GM19395 (cell line): ENCODE measurements around the gene CTSA.
"Not testable (repeated sequence)": the region's sequence is repeated elsewhere in the genome, so short reads cannot be mapped to it uniquely, and the experiment has no call there.

Experiments
- ATAC-seq: cut with Tn5 transposase; IDR thresholded peaks from one replicate; pipeline ENCODE4 v1.9.1; 2021; ENCODE audit warnings: mild to moderate bottlenecking, moderate library complexity; ENCODE audit not compliant: unreplicated experiment

Gene CTSA

GRCh38 chr20:45892828-45893500 lies 1.8 kb downstream of the CTSA start:
- ATAC-seq = no peak

GRCh38 chr20:45893831-45894230 lies 2.7 kb downstream of the CTSA start:
- no peak for ATAC-seq

GRCh38 chr20:45894797-45895196 lies 3.7 kb downstream of the CTSA start:
- ATAC-seq = no peak

GRCh38 chr20:45896641-45897161 lies 5.6 kb downstream of the CTSA start:
- no peak for ATAC-seq

DNA sequence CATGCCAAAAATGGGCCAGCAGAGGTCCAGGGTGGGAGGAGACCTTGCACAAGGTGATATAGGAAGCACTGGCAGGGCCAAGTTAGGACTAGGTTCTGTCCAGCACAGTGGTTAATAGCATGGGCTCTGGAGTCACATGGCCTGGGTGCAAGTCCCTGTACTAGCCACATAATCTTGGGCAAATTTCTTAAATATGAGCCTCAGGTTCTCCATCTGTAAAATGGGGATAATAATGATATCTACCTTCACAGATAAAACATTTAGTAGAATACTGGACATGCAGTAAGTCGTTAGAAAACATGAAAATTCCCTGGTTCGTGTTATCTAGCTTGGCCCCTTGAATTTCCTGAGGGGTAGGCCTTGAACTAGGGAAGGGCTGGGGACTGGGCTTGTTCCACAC lies 6.2 kb downstream of the CTSA start:
- ATAC-seq = no peak

DNA sequence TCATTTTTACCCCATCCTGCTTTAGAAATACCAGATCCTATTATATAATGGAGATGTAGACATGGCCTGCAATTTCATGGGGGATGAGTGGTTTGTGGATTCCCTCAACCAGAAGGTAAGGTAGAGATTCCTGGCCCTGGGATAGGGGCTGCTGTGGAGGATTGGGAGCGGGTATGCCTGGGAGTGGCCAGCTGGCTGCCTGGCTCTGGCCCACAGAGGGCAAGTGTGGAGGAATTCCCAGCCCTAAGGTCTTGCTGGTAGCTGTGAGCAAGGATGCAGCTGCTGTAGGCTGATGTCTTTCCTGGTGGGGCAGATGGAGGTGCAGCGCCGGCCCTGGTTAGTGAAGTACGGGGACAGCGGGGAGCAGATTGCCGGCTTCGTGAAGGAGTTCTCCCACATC lies 6.6 kb downstream of the CTSA start:
- no peak for ATAC-seq

GRCh38 chr20:45898285-45898684 lies 7.2 kb downstream of the CTSA start:
- ATAC-seq = no peak

GRCh38 chr20:45899046-45899835 lies 8.1 kb downstream of the CTSA start:
- ATAC-seq = no peak

DNA sequence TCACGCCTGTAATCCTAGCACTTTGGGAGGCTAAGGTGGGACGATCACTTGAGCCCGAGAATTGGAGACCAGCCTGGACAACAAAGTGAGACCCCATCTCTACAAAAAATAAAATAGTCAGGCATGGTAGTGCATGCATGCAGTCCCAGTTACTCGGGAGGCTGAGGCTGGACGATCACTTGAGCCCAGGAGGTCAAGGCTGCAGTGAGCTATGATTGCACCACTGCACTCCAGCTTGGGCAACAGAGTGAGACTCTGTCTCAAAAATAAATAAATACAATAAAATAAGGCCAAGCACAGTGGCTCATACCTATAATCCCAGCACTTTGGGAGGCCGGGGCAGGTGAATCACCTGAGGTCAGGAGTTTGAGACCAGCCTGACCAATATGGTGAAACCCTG lies 10.2 kb downstream of the CTSA start:
- ATAC-seq = not testable (repeated sequence)

DNA sequence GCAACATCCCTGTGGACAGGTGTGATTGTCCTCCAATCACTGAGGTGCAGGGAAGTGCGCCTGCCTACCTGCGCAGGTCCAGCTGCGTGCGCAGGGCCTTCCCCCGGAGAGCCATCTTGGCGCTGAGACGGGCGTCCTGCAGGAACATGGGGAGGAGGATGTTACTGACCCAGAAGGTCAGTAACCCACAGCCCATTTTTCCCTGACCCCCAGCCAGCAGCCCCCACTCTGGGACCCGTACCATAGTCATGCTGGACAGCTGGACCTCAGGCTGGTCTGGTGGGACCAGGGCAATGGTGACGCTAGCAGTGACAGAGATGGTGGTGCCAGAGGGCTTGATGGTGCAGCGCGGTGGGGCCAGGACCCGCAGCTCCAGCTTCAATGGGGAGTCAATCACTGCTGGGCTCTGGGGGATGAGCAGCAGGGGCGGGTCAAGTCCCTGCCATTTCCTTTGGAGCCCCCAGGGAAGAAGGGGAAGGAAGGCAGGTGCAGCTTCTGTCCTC lies 11.1 kb downstream of the CTSA start:
- no peak for ATAC-seq

- no peak for ATAC-seq
Observed at GRCh38 chr20:45904583-45905504, 13.7 kb downstream of the CTSA start.

DNA sequence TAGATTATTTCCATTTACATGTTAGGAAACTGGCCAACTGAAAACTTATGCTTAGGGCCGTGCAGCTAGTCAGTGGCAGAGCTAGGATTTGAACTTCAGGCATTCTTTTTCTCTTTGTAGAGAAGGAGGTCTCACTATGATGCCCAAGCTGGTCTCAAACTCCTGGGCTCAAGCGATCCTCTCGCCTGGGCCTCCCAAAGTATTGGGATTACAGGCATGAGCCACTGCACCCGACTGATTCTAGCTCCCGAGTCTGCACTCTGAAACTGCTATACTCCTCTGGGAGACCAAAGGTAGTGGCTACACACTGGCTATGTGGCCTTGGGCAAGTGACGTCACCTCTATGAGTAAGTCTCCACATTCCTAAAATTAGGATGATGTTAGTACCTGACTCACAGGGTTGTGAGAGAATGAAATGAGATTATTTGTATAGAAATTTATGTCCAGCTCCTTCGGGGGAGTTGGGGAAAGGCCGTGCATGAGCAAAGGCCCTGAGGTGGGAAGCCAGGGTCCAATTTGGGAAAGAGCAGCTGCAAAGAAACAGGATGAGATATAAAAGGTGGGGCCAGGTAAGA lies 14.5 kb downstream of the CTSA start:
- ATAC-seq = no peak

DNA sequence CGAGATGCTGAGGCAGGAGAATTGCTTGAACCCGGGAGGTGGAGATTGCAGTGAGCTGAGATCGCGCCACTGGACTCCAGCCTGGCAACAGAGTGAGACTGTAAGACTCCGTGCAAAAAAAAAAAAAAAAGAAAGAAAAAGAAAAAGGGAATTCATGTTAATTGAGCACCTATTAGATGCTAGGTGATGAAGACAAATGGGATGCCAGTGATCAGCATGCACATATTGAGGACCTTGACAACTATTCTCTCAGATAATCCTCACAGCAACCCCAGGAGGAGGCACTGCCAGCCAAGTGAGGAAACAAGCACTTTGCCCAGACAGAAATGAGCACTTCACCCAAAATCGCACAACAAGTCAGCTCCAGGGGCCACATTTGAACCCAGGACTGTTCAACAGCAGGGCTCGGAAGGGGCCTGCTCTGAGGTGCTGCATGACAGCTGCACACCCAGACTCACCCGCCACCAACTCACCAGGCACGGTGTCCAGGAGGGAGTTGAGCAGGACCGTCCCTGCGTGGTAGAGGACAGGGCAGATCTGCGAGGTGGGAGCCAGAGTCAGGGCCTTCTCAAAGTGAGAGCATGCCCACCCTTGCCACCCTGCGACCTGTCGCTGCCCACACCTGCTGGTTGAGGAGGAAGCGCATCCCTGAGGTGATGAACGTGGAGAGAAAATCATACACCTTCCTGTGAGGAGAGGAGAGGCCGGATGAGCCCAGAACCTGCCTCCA lies 16.2 kb downstream of the CTSA start:
- ATAC-seq = no peak

GRCh38 chr20:45908084-45908483 lies 16.9 kb downstream of the CTSA start:
- ATAC-seq = no peak

- no peak for ATAC-seq
Observed at GRCh38 chr20:45909336-45909808, 18.2 kb downstream of the CTSA start.

- no peak for ATAC-seq
Observed at GRCh38 chr20:45909817-45910669, 18.9 kb downstream of the CTSA start.

GRCh38 chr20:45910670-45911485 lies 19.7 kb downstream of the CTSA start:
- peak; percentile 94 for ATAC-seq
